Astrocyte (in vitro differentiated cells and primary cell): Measurements from ENCODE around the gene FCN2. TPM values are rescaled to one million over a fixed set of nuclear protein-coding genes. Genes with fewer than 3 reads are reported as not detected.

ENCODE experiments used
- DNase-seq: peaks from one replicate; pipeline ENCODE4 v3.0.0-alpha.2; 2010; ENCODE audit warnings: low read depth
- FAIRE-seq: peaks from 2 replicates; lab custom pipeline; 2011; peaks lifted over from hg19 to GRCh38; lab: Jason Lieb, UNC
- H2AFZ ChIP-seq: 2 replicates; pipeline ENCODE4 v1.6.0; 2012; ENCODE audit warnings: low read depth, low read length, inconsistent platforms
- H3K27ac ChIP-seq: 2 replicates; pipeline ENCODE4 v1.5.1; 2011; ENCODE audit warnings: low read depth, low read length, inconsistent platforms
- H3K27me3 ChIP-seq: 2 replicates; pipeline ENCODE4 v1.6.0; 2011; ENCODE audit warnings: low read length, inconsistent platforms; ENCODE audit not compliant: insufficient read depth
- H3K36me3 ChIP-seq: 2 replicates; pipeline ENCODE4 v1.5.1; 2011; ENCODE audit warnings: low read length, inconsistent platforms; ENCODE audit not compliant: insufficient read depth
- H3K4me1 ChIP-seq: 2 replicates; pipeline ENCODE4 v1.5.1; 2011; ENCODE audit warnings: low read length, inconsistent platforms; ENCODE audit not compliant: insufficient read depth
- H3K4me2 ChIP-seq: 2 replicates; pipeline ENCODE4 v1.6.0; 2012; ENCODE audit warnings: low read length, inconsistent platforms
- H3K4me3 ChIP-seq: 2 replicates; pipeline ENCODE4 v1.5.1; 2011; ENCODE audit warnings: low read depth, mild to moderate bottlenecking, low read length, inconsistent platforms; ENCODE audit not compliant: insufficient read depth
- H3K79me2 ChIP-seq: 2 replicates; pipeline ENCODE4 v1.6.0; 2012; ENCODE audit warnings: mild to moderate bottlenecking, low read length, inconsistent platforms; ENCODE audit not compliant: insufficient read depth
- H3K9ac ChIP-seq: 2 replicates; pipeline ENCODE4 v1.6.0; 2012; ENCODE audit warnings: mild to moderate bottlenecking, low read length, inconsistent platforms
- H3K9me3 ChIP-seq: 2 replicates; pipeline ENCODE4 v1.5.1; 2012; ENCODE audit warnings: low read depth, mild to moderate bottlenecking, low read length, inconsistent platforms; ENCODE audit not compliant: insufficient read depth
- H4K20me1 ChIP-seq: 2 replicates; pipeline ENCODE4 v1.6.0; 2012; ENCODE audit warnings: low read length, inconsistent platforms; ENCODE audit not compliant: insufficient read depth
- H3K27ac Mint-ChIP-seq: one replicate; pipeline ENCODE4 v1.8.0; 2021; ENCODE audit warnings: mild to moderate bottlenecking, mixed read lengths; ENCODE audit not compliant: unreplicated experiment
- H3K27me3 Mint-ChIP-seq: one replicate; pipeline ENCODE4 v1.8.0; 2021; ENCODE audit warnings: low read depth, mixed read lengths; ENCODE audit not compliant: unreplicated experiment
- H3K36me3 Mint-ChIP-seq: one replicate; pipeline ENCODE4 v1.8.0; 2021; ENCODE audit warnings: low read depth, mixed read lengths; ENCODE audit not compliant: unreplicated experiment
- H3K4me1 Mint-ChIP-seq: one replicate; pipeline ENCODE4 v1.8.0; 2021; ENCODE audit warnings: low read depth, mixed read lengths; ENCODE audit not compliant: unreplicated experiment
- H3K4me3 Mint-ChIP-seq: one replicate; pipeline ENCODE4 v1.8.0; 2021; ENCODE audit warnings: mild to moderate bottlenecking, moderate library complexity, mixed read lengths; ENCODE audit not compliant: unreplicated experiment
- H3K9me3 Mint-ChIP-seq: one replicate; pipeline ENCODE4 v1.8.0; 2021; ENCODE audit warnings: mild to moderate bottlenecking, mixed read lengths; ENCODE audit not compliant: unreplicated experiment
- CTCF ChIP-seq: IDR thresholded peaks from 2 replicates; pipeline ENCODE4 v1.5.1; 2011; ENCODE audit warnings: low read depth, mild to moderate bottlenecking, inconsistent platforms, low read length, moderate library complexity; ENCODE audit not compliant: insufficient read depth
- EZH2 ChIP-seq: IDR thresholded peaks from 2 replicates; pipeline ENCODE4 v1.6.1; 2012; ENCODE audit warnings: mild to moderate bottlenecking, low read length, inconsistent platforms; ENCODE audit not compliant: insufficient read depth
- microRNA-seq: library from miRNA; unstranded; fragments of <30 nt; microRNA quantifications from one replicate; pipeline ENCODE4 v1.2.0, GENCODE V29; 2020
- total RNA-seq: library from RNA; stranded (reverse); gene quantifications from 2 replicates; pipeline ENCODE4 v1.2.1, GENCODE V29; 2021

FCN2 gene
- total RNA-seq, 1 donor from 2014 or later, result not detected

GRCh38 chr9:134935701-134936345 is 55.2 kb downstream of the FCN2 start:
- H3K4me1 Mint-ChIP-seq, result no peaks in the 10 kb centered on the region
- Histone ChIP-seq H3K36me3 (no peaks in the 10 kb centered on the region), H3K27ac (no peak overlapping the region), H3K4me3 (no peak overlapping the region), H3K9ac (no peak overlapping the region), H3K27me3 (peaks cover 23% of the 10 kb centered on the region), H3K9me3 (no peaks in the 10 kb centered on the region), H3K79me2 (no peaks in the 10 kb centered on the region), H4K20me1 (no peaks in the 10 kb centered on the region), H3K4me1 (no peaks in the 10 kb centered on the region), H3K4me2 (no peak overlapping the region), H2AFZ (no peak overlapping the region)
- peaks cover 62% of the 10 kb centered on the region for H3K27me3 Mint-ChIP-seq
- no peaks in the 10 kb centered on the region for H3K36me3 Mint-ChIP-seq
- FAIRE-seq, result no peak
- no peak for TF ChIP-seq EZH2
- TF ChIP-seq CTCF, result no peak
- no peak for DNase-seq
- H3K9me3 Mint-ChIP-seq, result no peaks in the 10 kb centered on the region
- H3K4me3 Mint-ChIP-seq, result no peak overlapping the region
- H3K27ac Mint-ChIP-seq, result no peak overlapping the region

- DNase-seq (no peak), FAIRE-seq (no peak)
- H3K9me3 Mint-ChIP-seq, result no peaks in the 10 kb centered on the region
- no peak overlapping the region for H3K27ac ChIP-seq
- H4K20me1 ChIP-seq, result no peaks in the 10 kb centered on the region
- H3K9ac ChIP-seq, result no peak overlapping the region
- peaks cover 62% of the 10 kb centered on the region for H3K27me3 Mint-ChIP-seq
- no peaks in the 10 kb centered on the region for H3K9me3 ChIP-seq
- H3K27me3 ChIP-seq, result peaks cover 23% of the 10 kb centered on the region
- H3K79me2 ChIP-seq, result no peaks in the 10 kb centered on the region
- no peak for TF ChIP-seq CTCF
- H3K36me3 ChIP-seq, result no peaks in the 10 kb centered on the region
- H3K4me1 Mint-ChIP-seq, result no peaks in the 10 kb centered on the region
- no peaks in the 10 kb centered on the region for H3K4me1 ChIP-seq
- no peaks in the 10 kb centered on the region for H3K36me3 Mint-ChIP-seq
- no peak overlapping the region for H3K4me2 ChIP-seq
- H2AFZ ChIP-seq, result no peak overlapping the region
- no peak overlapping the region for H3K4me3 ChIP-seq
- no peak overlapping the region for H3K27ac Mint-ChIP-seq
- H3K4me3 Mint-ChIP-seq, result no peak overlapping the region
Observed at GRCh38 chr9:134936346-134937163, 55.9 kb downstream of the FCN2 start.

Small RNAs within 50 kb of the gene (microRNA-seq; reads per million reads assigned to microRNA genes)
- not detected for gene MIR3689A
- gene MIR3689B, result not detected
- gene MIR3689C, result not detected
- not detected for gene MIR3689D1
- gene MIR3689D2, result not detected
- not detected for gene MIR3689E
- gene MIR3689F, result not detected

Other genes with a start within 250 kb of the FCN2 start
- gene COL5A1, start 239.0 kb upstream of the FCN2 start, total RNA-seq, result 1,055 and 1,568 TPM in 2 replicates
- not detected in 2 replicates for gene FCN1, start 37.1 kb downstream of the FCN2 start, total RNA-seq
- gene OLFM1, start 206.9 kb downstream of the FCN2 start, total RNA-seq, result 5.5 and 6.3 TPM in 2 replicates